A549 (cell line): ENCODE results near the gene MTSS2. TPM values are rescaled to one million over a fixed set of nuclear protein-coding genes. Genes with fewer than 3 reads are reported as not detected.

Source experiments
- ATAC-seq, 2 experiments: fragments of 200-7000 bp in 1 of 2; fragments of >200 bp in 1 of 2; cut with Nextera tagmentation in 1 of 2; cut with Tn5 transposase in 1 of 2; 3 replicates each; pipeline versions ENCODE4 v1.8.0 to v1.9.1; 2018 to 2020; ENCODE audit warnings: mild to moderate bottlenecking in 1 of 2, moderate library complexity in 1 of 2
- CTCF ChIA-PET: fragments of 300-600 bp; sonication (Branson Sonifier 250); formaldehyde crosslinking; extraction: SDS; loops from one replicate; lab custom pipeline; 2021; ENCODE audit warnings: antibody characterized with exemption, inconsistent platforms; lab: Yijun Ruan, JAX
- POLR2A ChIA-PET: fragments of 350-600 bp; formaldehyde crosslinking; extraction: SDS; loops from one replicate; lab custom pipeline; 2021; ENCODE audit warnings: antibody characterized with exemption, inconsistent platforms; lab: Yijun Ruan, JAX
- DNase-seq, 2 experiments: peaks; one replicate each; pipeline versions ENCODE4 v3.0.0 to v3.0.0-alpha.2; 2011 to 2016; ENCODE audit warnings: low read depth in 1 of 2, low spot score in 1 of 2
- FAIRE-seq: peaks from 2 replicates; lab custom pipeline; 2011; peaks lifted over from hg19 to GRCh38; lab: Jason Lieb, UNC
- H3K27ac ChIP-seq, 2 experiments: fragments of >200 bp; sonication (Bioruptor Twin); formaldehyde crosslinking; 3 replicates each; pipeline ENCODE4 v1.5.1; 2016 to 2017
- H3K4me1 ChIP-seq: fragments of >200 bp; sonication (Bioruptor Twin); formaldehyde crosslinking; 3 replicates; pipeline ENCODE4 v1.6.1; 2016
- H3K4me2 ChIP-seq: fragments of >200 bp; sonication (Bioruptor Twin); formaldehyde crosslinking; 3 replicates; pipeline ENCODE4 v1.6.1; 2016
- H3K4me3 ChIP-seq: fragments of >200 bp; sonication (Bioruptor Twin); formaldehyde crosslinking; 3 replicates; pipeline ENCODE4 v1.5.1; 2016
- H3K9me3 ChIP-seq: fragments of >200 bp; sonication (Bioruptor Twin); formaldehyde crosslinking; 3 replicates; pipeline ENCODE4 v1.6.1; 2016
- CBX8 ChIP-seq: fragments of 200-600 bp; sonication (generic); IDR thresholded peaks from 2 replicates; pipeline ENCODE4 v1.6.1; 2016
- CHD4 ChIP-seq: fragments of 200-600 bp; sonication (generic); IDR thresholded peaks from 2 replicates; pipeline ENCODE4 v1.6.1; 2016; ENCODE audit warnings: antibody characterized with exemption, mild to moderate bottlenecking, borderline replicate concordance
- E2F6 ChIP-seq: IDR thresholded peaks from 2 replicates; pipeline ENCODE4 v1.6.1; 2012; ENCODE audit warnings: low read depth, borderline replicate concordance
- EHF ChIP-seq: fragments of 250-450 bp; sonication (Bioruptor Pico); IDR thresholded peaks from 2 replicates; pipeline ENCODE4 v1.5.0; 2020; ENCODE audit warnings: mild to moderate bottlenecking
- ESRRA ChIP-seq: fragments of 150-350 bp; IDR thresholded peaks from 2 replicates; pipeline ENCODE4 v1.6.1; 2014; ENCODE audit warnings: mild to moderate bottlenecking, low read length, borderline replicate concordance
- HMGXB4 ChIP-seq: fragments of 250-450 bp; sonication (Bioruptor Pico); IDR thresholded peaks from 2 replicates; pipeline ENCODE4 v1.5.0; 2021; ENCODE audit warnings: mild to moderate bottlenecking, moderate library complexity, borderline replicate concordance
- HOXB13 ChIP-seq: fragments of 250-450 bp; sonication (Bioruptor Pico); IDR thresholded peaks from 2 replicates; pipeline ENCODE4 v1.5.0; 2020; ENCODE audit warnings: low read depth, mild to moderate bottlenecking, moderate library complexity
- JUNB ChIP-seq: fragments of >200 bp; sonication (Bioruptor Twin); formaldehyde crosslinking; IDR thresholded peaks from 2 replicates; pipeline ENCODE4 v1.6.1; 2016
- MAFK ChIP-seq: fragments of 450-650 bp; IDR thresholded peaks from 2 replicates; pipeline ENCODE4 v1.6.1; 2014; ENCODE audit not compliant: partially characterized antibody
- MAZ ChIP-seq: fragments of 150-350 bp; IDR thresholded peaks from 2 replicates; pipeline ENCODE4 v1.6.1; 2014; ENCODE audit warnings: antibody characterized with exemption, low read depth, low read length, borderline replicate concordance
- MYC ChIP-seq: IDR thresholded peaks from 2 replicates; pipeline ENCODE4 v1.6.1; 2012; ENCODE audit warnings: mild to moderate bottlenecking, inconsistent platforms, low read length, improper control_type of control experiment, borderline replicate concordance
- NR3C1 ChIP-seq: fragments of >200 bp; sonication (Bioruptor Twin); formaldehyde crosslinking; IDR thresholded peaks from 3 replicates; pipeline ENCODE4 v1.6.1; 2017
- POLR2AphosphoS2 ChIP-seq: conservative IDR thresholded peaks from 2 replicates; pipeline ENCODE4 v1.6.1; 2012; ENCODE audit warnings: low read length, improper control_type of control experiment, inconsistent platforms
- RCOR1 ChIP-seq: fragments of 150-350 bp; IDR thresholded peaks from 2 replicates; pipeline ENCODE4 v1.6.1; 2014; ENCODE audit warnings: antibody characterized with exemption, low read length, low read depth
- SMC3 ChIP-seq: fragments of >200 bp; sonication (Bioruptor Twin); formaldehyde crosslinking; IDR thresholded peaks from 3 replicates; pipeline ENCODE4 v1.6.1; 2018; ENCODE audit warnings: inconsistent platforms
- SREBF2 ChIP-seq: fragments of 450-650 bp; IDR thresholded peaks from 2 replicates; pipeline ENCODE4 v1.6.1; 2014; ENCODE audit warnings: mild to moderate bottlenecking, moderate library complexity
- ZC3H11A ChIP-seq: fragments of 450-650 bp; IDR thresholded peaks from 2 replicates; pipeline ENCODE4 v1.6.1; 2014; ENCODE audit warnings: antibody characterized with exemption, mild to moderate bottlenecking
- ZNF302 ChIP-seq: fragments of 250-450 bp; sonication (Bioruptor Pico); IDR thresholded peaks from 2 replicates; pipeline ENCODE4 v1.9.0; 2021; ENCODE audit warnings: inconsistent platforms, mild to moderate bottlenecking, moderate library complexity
- WGBS: methylation state at CpG from one replicate; pipeline ENCODE4 v1.1.6; 2017; ENCODE audit errors: missing lambda C conversion rate; 5-methylcytosine and 5-hydroxymethylcytosine counted together
- polyA plus RNA-seq, 4 experiments: library from polyadenylated mRNA; depleted of rRNA in 3 of 4; stranded (reverse); fragments of >200 nt; fragmentation: RNase III in 1 of 4; extraction: RNeasy Plus Mini Kit Qiagen cat#74134 plus additional on column Dnase treatment in 1 of 4; gene quantifications; 2 replicates in 3 of 4; 3 replicates in 1 of 4; pipeline ENCODE4 v1.2.3, GENCODE V29; 2011 to 2017
- TF ChIP-seq, protein P1 (sequence below): IDR thresholded peaks from 2 replicates; pipeline ENCODE4 v1.6.1; 2012
- TF ChIP-seq, protein P2 (sequence below): fragments of >200 bp; sonication (Bioruptor Twin); formaldehyde crosslinking; IDR thresholded peaks from 3 replicates; pipeline ENCODE4 v1.6.1; 2016

The MTSS2 gene
- polyA plus RNA-seq, 2 of the 4 experiments (the other 2 are of a cell fraction): 13.1 to 27.1 TPM

DNA sequence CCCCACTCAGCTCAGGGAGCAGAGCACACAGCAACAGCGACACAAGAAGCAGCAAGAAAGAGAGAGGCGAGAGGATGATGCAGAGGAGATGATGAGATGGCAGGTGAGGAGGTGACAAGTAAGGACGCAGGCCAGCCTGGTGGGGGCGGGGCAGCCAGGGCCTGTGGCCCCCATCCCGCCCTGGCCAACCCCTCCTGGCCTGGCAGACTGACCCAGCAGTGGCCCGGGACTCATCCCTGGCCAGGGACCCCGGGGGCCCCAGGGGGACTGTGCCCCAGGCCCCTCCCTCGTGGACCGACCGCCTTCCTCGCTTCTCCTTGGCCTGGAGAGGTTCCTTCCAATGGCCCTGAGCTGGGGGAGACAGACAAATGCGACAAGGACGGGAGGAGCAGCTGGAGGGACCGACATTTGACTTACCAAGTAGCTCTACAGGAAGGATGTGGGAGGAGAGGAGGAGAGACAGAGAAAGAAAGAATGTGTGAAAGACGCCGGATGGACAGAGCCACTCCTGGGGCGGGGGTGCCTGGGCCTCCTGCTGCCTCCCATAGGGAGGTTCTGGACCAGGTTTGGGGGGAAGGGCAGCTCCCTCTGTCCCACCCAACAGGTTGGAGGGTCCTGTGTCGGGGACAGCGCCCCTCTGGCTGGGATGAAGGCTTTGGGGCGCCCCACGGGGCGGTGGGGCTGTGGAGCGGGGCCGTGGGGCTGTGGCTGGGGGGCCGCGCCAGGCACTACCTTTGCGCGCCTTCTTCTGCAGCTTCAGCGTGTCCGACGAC is 6.8 kb downstream of the MTSS2 start:
- CTCF ChIA-PET: interaction anchor here (0.9 to 23.4 kb wide), 24 partner anchors 8 to 680 kb away, joined by 3 to 463 read pairs (median 8); partner anchors contain the start of gene CALB2
- POLR2A ChIA-PET: no interaction called here
- WGBS: 90% methylated on average over 30 of the region's 31 CpGs

DNA sequence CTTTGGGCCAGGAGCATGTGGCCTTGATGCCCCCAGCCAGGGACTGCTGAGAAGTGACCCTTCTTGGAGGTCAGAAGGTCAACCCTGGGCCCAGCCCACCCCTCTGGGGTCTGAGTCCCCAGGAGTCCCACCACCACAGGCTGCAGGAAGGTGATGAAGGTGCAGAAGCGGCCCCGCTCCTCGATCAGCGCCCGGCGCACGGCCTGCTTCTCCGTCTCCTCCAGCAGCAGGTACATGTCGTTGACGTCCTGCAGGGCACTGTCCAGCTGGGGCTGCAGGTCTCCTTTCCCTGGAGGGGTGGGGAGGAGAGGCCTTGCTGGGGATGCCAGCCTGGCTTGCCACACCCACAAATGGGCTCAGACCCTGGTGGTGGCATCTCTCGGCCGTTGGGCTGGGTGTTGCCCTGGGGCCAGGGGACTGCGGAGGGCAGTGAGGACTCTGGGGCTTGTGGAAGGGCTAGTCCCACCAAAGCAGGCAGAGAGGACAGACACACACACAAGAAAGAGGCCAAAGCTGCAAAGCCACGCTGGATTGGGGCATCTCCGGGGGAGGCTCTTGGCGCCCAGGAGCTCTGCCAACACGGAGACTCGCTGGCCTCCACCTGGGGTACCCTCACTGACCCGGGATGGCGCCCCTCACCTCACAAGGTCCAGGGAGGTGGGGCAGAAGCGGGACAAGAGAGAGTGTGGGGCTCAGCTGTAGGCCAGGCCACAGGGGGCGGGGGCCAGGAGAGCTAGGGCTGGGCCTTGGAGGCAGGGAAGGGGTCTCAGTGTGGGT is 7.5 kb downstream of the MTSS2 start:
- H3K9me3 ChIP-seq: no peaks in the 10 kb centered on the region
- ChIA-PET POLR2A (no interaction called here), CTCF (interaction anchor here (0.7 to 23.4 kb wide), 17 partner anchors 8 to 681 kb away, joined by 3 to 463 read pairs (median 11); partner anchors contain the start of gene CALB2)
- H3K4me3 ChIP-seq: no peak overlapping the region
- DNase-seq (no peak), FAIRE-seq (no peak), ATAC-seq (no peak)
- no peak overlapping the region for H3K27ac ChIP-seq
- H3K4me2 ChIP-seq: no peak overlapping the region
- peaks cover 39% of the 10 kb centered on the region for H3K4me1 ChIP-seq
- WGBS: 93% methylated on average over 12 of the region's 22 CpGs
- no peak for TF ChIP-seq E2F6
- no peak for TF ChIP-seq MAFK
- TF ChIP-seq ZNF302 (CRISPR knock-in tag): no peak
- TF ChIP-seq, protein P1, sequence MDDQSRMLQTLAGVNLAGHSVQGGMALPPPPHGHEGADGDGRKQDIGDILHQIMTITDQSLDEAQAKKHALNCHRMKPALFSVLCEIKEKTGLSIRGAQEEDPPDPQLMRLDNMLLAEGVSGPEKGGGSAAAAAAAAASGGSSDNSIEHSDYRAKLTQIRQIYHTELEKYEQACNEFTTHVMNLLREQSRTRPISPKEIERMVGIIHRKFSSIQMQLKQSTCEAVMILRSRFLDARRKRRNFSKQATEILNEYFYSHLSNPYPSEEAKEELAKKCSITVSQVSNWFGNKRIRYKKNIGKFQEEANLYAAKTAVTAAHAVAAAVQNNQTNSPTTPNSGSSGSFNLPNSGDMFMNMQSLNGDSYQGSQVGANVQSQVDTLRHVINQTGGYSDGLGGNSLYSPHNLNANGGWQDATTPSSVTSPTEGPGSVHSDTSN: no peak
- TF ChIP-seq RCOR1: no peak
- no peak for TF ChIP-seq POLR2AphosphoS2
- TF ChIP-seq, all 56 proteins: peak for 0

More for the DNA sequence above, 6.8 kb downstream of the MTSS2 start:
- no peaks in the 10 kb centered on the region for H3K9me3 ChIP-seq
- no peak overlapping the region for H3K4me2 ChIP-seq
- DNase-seq: no peak
- H3K27ac ChIP-seq: peak overlapping the region in 1 of 2 experiments; percentile 97; a peak in 1 of 6 replicates
- no peak for ATAC-seq
- TF ChIP-seq EHF (CRISPR knock-in tag): no peak
- no peak for TF ChIP-seq RCOR1
- no peak for TF ChIP-seq JUNB
- TF ChIP-seq SMC3: no peak
- TF ChIP-seq CBX8: no peak
- TF ChIP-seq MAZ: no peak
- no peak for TF ChIP-seq HOXB13 (CRISPR knock-in tag)
- TF ChIP-seq HMGXB4: no peak
- no peak for TF ChIP-seq ESRRA
- TF ChIP-seq, protein P2, sequence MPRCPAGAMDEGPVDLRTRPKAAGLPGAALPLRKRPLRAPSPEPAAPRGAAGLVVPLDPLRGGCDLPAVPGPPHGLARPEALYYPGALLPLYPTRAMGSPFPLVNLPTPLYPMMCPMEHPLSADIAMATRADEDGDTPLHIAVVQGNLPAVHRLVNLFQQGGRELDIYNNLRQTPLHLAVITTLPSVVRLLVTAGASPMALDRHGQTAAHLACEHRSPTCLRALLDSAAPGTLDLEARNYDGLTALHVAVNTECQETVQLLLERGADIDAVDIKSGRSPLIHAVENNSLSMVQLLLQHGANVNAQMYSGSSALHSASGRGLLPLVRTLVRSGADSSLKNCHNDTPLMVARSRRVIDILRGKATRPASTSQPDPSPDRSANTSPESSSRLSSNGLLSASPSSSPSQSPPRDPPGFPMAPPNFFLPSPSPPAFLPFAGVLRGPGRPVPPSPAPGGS: no peak
- no peak for TF ChIP-seq MYC
- no peak for TF ChIP-seq SREBF2
- TF ChIP-seq ZC3H11A: no peak
- no peak for TF ChIP-seq NR3C1
- TF ChIP-seq CHD4: no peak
- H3K4me3 ChIP-seq: no peak overlapping the region
- peaks cover 46% of the 10 kb centered on the region for H3K4me1 ChIP-seq
- no peak for FAIRE-seq
